Nasal cavity respiratory epithelium epithelial cell of viscerocranial mucosa (primary cell): ENCODE data around the gene TMEM8B. TPM values are rescaled to one million over a fixed set of nuclear protein-coding genes. Genes with fewer than 3 reads are reported as not detected.

ENCODE experiments used
- total RNA-seq: library from RNA; depleted of rRNA; stranded (reverse); fragments of >200 nt; gene quantifications from 2 replicates; pipeline ENCODE4 v1.2.3, GENCODE V29; 2014

TMEM8B gene
- 0.68 and 5.8 TPM in 2 replicates for total RNA-seq

DNA sequence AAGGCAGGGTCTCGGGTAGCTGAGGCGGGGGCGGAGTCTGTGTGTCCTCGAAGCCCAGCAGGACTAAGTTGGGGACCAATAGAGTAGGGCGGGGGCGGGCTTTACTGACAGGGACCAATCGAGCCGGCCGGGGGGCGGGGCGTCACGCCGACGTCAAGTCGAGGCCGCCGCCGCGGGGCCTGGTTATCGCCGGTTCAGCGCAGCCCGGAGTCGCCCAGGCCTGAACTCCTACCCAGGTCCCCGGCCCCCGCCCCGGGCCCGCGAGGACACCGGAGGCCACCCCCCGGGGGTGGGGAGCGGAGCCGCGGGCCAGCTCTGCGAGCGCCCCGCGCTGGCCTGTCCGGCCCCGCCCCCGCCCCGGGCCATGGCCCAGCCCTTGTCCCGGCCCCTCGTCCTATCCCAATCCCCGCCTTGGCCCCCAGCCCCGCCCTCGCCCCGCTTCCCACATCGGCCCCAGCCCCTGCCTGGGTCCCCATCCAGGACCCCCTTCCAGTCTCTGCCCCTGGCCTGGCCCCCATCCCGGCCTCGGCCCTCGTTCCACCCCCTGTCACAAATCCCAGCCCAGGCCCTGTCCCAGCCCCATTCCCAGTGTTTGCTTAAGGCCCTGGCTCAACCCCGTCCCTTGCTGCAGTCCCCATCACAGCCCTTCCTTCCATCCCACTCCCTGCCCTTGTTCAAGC, at the start of gene TMEM8B:
Gene TMEM8B (plus strand): TSS at position 145 of the 680 bp plus-strand sequence. CDS start 220 bp downstream, at position 365.

DNA sequence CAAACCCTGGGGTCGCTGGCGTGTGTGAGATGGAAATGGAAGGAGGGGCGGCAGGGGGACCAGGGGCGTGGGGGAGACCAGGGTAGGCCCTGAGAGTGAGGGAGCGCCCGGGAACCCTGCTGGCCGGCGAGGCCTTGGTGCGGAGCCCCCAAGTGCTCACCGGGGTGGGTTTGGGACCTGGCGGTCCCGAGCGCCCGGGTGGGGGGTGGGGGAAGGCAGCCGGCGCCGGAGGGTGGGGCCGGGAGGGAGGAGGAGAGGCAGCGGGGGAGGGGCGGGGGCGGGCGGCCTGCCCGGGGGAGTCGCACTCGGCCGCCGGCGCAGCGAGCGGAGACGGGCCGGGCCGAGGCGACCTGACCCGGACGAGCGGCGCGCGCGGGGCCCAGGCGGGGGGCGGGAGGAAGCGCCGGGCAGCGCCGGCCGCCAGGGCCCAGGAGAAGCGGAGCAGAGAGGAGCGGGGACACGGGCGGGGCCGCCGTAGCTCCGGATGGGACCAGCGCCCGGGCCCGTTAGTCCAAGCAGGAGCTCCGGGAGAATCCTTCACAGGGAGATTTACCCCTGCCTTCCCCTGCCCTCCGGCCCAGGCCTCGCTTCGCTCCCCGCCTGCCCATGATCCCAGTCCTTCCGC, 37.6 kb upstream of the TMEM8B start, which contains the start of gene NPR2:
Gene NPR2 (plus strand): TSS at position 295 of the 625 bp plus-strand sequence. CDS start 818 bp downstream, outside the sequence.

GRCh38 chr9:35812025-35812602, 16.9 kb upstream of the TMEM8B start, which contains the start of gene SPAG8:
TSS of gene SPAG8 (minus strand) at chr9:35812262. CDS start at chr9:35812147, 115 bp downstream.

DNA sequence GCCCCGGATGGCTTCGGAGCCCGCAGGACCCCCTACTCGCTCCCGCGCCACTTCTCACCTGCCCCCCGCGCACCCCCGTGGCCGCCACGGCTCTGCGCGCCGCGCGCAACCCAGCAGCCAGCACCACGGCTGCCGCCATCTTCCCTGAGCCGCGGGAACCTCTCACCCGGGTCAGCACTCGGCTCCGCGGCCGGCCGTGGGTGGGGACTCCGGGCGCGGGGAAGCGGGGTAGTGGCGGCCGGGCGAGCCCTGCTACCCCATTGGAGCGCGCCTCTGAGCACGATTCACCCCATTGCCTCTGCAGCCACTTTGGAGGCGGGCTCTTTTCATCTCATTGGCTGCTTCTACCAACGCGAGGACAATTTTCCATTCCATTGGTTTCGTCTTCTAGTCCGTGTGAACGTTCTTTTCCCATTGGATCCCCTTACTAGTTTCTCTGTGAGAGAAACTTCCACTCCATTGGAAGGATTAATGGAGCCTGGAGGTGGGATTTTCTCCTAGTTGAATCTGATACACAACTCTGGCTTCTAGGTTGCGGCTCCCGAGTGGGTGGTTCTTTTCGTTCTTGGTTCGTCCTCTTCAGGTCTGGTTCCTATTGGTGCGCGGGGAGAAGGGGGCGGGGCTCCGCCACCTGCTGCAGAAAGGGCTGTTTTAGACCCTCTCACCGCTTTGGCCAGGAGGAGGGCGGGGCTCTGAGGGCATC, 14.0 kb upstream of the TMEM8B start, which contains the start of gene HINT2:
Gene HINT2 (minus strand): TSS at position 202 of the 703 bp plus-strand sequence. CDS start 63 bp downstream, at position 139.

GRCh38 chr9:35828716-35829083, 328 bp upstream of the TMEM8B start, which contains the start of gene FAM221B:
TSS of gene FAM221B (minus strand) at chr9:35828732. CDS start at chr9:35826161, 2,571 bp downstream.

DNA sequence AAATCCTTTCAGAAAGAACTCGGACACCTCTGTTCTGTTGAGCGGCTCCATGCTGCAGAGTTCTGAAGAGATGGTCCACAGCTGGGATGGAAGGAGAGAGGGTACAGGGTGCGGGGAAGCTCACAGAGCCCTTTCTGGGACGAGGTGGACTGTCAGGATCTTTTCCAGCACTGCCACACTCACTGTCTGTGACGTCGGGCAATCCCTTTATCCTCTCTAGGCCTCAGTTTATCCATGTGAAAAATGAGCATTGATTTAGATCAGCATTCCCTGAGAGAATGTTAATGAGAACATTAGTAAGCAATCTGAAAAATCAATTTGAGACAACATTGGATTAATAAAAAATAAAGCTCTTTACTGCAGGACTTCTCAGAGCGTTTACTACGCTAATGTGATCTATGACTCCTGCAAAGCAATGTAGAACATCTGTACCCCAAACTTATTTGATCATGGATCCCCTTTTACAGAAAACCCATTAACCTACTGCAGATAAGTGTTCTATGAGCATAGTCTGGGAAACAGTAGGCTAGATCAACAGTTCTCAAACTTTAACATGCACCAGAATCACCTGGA, 41.4 kb downstream of the TMEM8B start, which contains the start of gene OR13J1:
Gene OR13J1 (minus strand): TSS at position 51 of the 573 bp plus-strand sequence. CDS start 0 bp downstream, at position 51.

DNA sequence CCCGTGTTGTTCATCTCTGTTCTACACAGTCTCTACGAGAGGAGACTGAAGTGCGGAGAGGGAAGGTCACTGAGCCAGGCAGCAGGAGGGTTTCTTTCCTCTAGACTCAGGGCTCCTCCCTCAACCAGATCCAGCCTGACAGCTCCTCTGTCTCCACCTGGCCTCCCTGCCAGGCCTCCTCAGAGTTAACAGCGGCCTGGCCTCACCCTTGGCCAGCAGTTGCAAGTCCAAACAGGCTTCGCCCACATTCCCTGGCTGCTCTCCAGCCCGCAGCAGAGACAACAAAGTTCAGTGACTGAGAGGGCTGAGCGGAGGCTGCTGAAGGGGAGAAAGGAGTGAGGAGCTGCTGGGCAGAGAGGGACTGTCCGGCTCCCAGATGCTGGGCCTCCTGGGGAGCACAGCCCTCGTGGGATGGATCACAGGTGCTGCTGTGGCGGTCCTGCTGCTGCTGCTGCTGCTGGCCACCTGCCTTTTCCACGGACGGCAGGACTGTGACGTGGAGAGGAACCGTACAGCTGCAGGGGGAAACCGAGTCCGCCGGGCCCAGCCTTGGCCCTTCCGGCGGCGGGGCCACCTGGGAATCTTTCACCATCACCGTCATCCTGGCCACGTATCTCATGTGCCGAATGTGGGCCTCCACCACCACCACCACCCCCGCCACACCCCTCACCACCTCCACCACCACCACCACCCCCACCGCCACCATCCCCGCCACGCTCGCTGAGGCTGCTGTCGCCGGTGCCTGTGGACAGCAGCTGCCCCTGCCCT, 77.1 kb downstream of the TMEM8B start, which contains the start of gene HRCT1:
Gene HRCT1 (plus strand): TSS at position 291 of the 768 bp plus-strand sequence. CDS start 86 bp downstream, at position 377.

DNA sequence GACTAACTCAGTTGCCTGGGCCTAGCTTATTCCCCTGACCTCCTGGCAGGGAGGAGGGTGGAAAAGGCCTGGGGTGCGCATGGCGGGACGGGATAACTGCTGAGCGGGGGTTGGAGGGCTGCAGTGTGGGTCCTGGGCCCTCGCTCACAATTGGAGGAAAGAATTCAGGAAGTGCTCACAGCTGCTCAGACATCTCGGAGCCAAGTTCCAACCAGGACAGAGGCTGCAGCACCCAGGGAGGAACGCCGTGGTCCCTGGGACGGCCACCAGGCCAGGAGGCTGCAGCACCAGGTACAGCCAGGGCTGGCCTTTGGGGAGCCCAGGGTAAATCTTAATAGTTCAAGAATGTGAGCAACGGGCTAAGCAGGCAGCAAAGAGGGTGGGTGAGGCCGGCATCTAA, 80.2 kb downstream of the TMEM8B start, which contains the start of gene SPAAR:
Gene SPAAR (plus strand): TSS at position 217 of the 400 bp plus-strand sequence. CDS start 974 bp downstream, outside the sequence.

Other genes with a start within 250 kb of the TMEM8B start
- gene TESK1, start 224.0 kb upstream of the TMEM8B start, total RNA-seq, result 9.6 and 16.8 TPM in 2 replicates
- gene CD72, start 210.8 kb upstream of the TMEM8B start, total RNA-seq, result 0.50 and 1.0 TPM in 2 replicates
- gene SIT1, start 178.3 kb upstream of the TMEM8B start, total RNA-seq, result not detected in 2 replicates
- gene RMRP, start 171.2 kb upstream of the TMEM8B start, total RNA-seq, result 18,537 and 104,493 TPM in 2 replicates
- gene CCDC107, start 170.9 kb upstream of the TMEM8B start, total RNA-seq, result 6.7 and 14.4 TPM in 2 replicates
- 0.07 and 0.34 TPM in 2 replicates for gene ARHGEF39, start 164.0 kb upstream of the TMEM8B start, total RNA-seq
- gene CA9, start 155.3 kb upstream of the TMEM8B start, total RNA-seq, result 0.68 and 7.5 TPM in 2 replicates
- 35.1 and 43.1 TPM in 2 replicates for gene TPM2, start 139.3 kb upstream of the TMEM8B start, total RNA-seq
- gene TLN1, start 97.0 kb upstream of the TMEM8B start, total RNA-seq, result 83.7 and 230 TPM in 2 replicates
- 39.5 and 50.9 TPM in 2 replicates for gene CREB3, start 96.6 kb upstream of the TMEM8B start, total RNA-seq
- 36.6 and 41.6 TPM in 2 replicates for gene GBA2, start 80.0 kb upstream of the TMEM8B start, total RNA-seq
- 17.1 and 25.6 TPM in 2 replicates for gene RGP1, start 79.9 kb upstream of the TMEM8B start, total RNA-seq
- not detected in 2 replicates for gene MSMP, start 75.0 kb upstream of the TMEM8B start, total RNA-seq
- gene NPR2, start 37.6 kb upstream of the TMEM8B start, total RNA-seq, result 4.1 and 15.9 TPM in 2 replicates
- 0.14 TPM in 1 of 2 replicates, not detected in the other for gene SPAG8, start 17.0 kb upstream of the TMEM8B start, total RNA-seq
- gene HINT2, start 14.2 kb upstream of the TMEM8B start, total RNA-seq, result 13.0 and 21.2 TPM in 2 replicates
- gene FAM221B, start 496 bp upstream of the TMEM8B start, total RNA-seq, result not detected in 2 replicates
- not detected in 2 replicates for gene OR13J1, start 41.2 kb downstream of the TMEM8B start, total RNA-seq
- 0.28 and 0.34 TPM in 2 replicates for gene HRCT1, start 77.0 kb downstream of the TMEM8B start, total RNA-seq
- gene SPAAR, start 80.3 kb downstream of the TMEM8B start, total RNA-seq, result 0.07 TPM in 1 of 2 replicates, not detected in the other
- gene OR2S2, start 128.9 kb downstream of the TMEM8B start, total RNA-seq, result not detected in 2 replicates
- 1.4 and 2.0 TPM in 2 replicates for gene RECK, start 207.7 kb downstream of the TMEM8B start, total RNA-seq